Liver (tissue), 9 donors: ENCODE measurements around the gene CRADD. TPM values are rescaled to one million over a fixed set of nuclear protein-coding genes. Genes with fewer than 3 reads are reported as not detected.
"Not testable (repeated sequence)": the region's sequence is repeated elsewhere in the genome, so short reads cannot be mapped to it uniquely, and the experiment has no call there.

Source experiments
- DNase-seq: peaks from one replicate; pipeline ENCODE4 v3.0.0-alpha.2; 2017; ENCODE audit warnings: low spot score
- H3K27ac ChIP-seq, 2 donors: one replicate each; pipeline ENCODE4 v1.7.0; 2013; ENCODE audit warnings: inconsistent platforms in 2 of 2, low read length in 2 of 2, control low read depth in 1 of 2, low read depth in 1 of 2, mild to moderate bottlenecking in 1 of 2
- H3K27me3 ChIP-seq, 4 donors: one replicate each; pipeline versions ENCODE4 v1.6.1 to v1.7.0; 2013; ENCODE audit warnings: low read length in 3 of 4, inconsistent platforms in 1 of 4, mild to moderate bottlenecking in 1 of 4, moderate library complexity in 1 of 4; ENCODE audit not compliant: control insufficient read depth in 4 of 4, insufficient read depth in 4 of 4
- H3K36me3 ChIP-seq, 4 donors: one replicate each; pipeline versions ENCODE4 v1.6.1 to v1.7.0; 2013; ENCODE audit warnings: low read length in 3 of 4, mild to moderate bottlenecking in 3 of 4, low read depth in 1 of 4, moderate library complexity in 1 of 4; ENCODE audit not compliant: control insufficient read depth in 4 of 4, insufficient read depth in 3 of 4
- H3K4me1 ChIP-seq, 4 donors: one replicate each; pipeline versions ENCODE4 v1.6.1 to v1.7.0; 2013; ENCODE audit warnings: low read length in 3 of 4, mild to moderate bottlenecking in 3 of 4, moderate library complexity in 1 of 4; ENCODE audit not compliant: control insufficient read depth in 4 of 4, insufficient read depth in 4 of 4
- H3K4me3 ChIP-seq, 3 donors: one replicate each; pipeline versions ENCODE4 v1.6.1 to v1.7.0; 2013; ENCODE audit warnings: low read length in 3 of 3, control low read depth in 1 of 3, low read depth in 1 of 3, mild to moderate bottlenecking in 1 of 3
- H3K9ac ChIP-seq, 2 donors: one replicate each; pipeline ENCODE4 v1.7.0; 2013; ENCODE audit warnings: low read length in 2 of 2, mild to moderate bottlenecking in 2 of 2, moderate library complexity in 2 of 2, control low read depth in 1 of 2, low read depth in 1 of 2
- H3K9me3 ChIP-seq, 4 donors: one replicate each; pipeline versions ENCODE4 v1.6.1 to v1.7.0; 2013; ENCODE audit warnings: low read length in 3 of 4; ENCODE audit not compliant: control insufficient read depth in 4 of 4
- CTCF ChIP-seq: fragments of 150-350 bp; IDR thresholded peaks from 2 replicates; pipeline ENCODE4 v1.5.1; 2017; ENCODE audit warnings: improper control_type of control experiment, low read depth, low read length; ENCODE audit not compliant: missing input control
- EGR1 ChIP-seq, 2 donors: IDR thresholded peaks; 2 replicates each; pipeline ENCODE4 v1.6.1; 2016 to 2018; ENCODE audit warnings: antibody characterized with exemption in 2 of 2, low read depth in 2 of 2
- FOXA1 ChIP-seq: IDR thresholded peaks from 2 replicates; pipeline ENCODE4 v1.6.1; 2016; ENCODE audit warnings: antibody characterized with exemption
- FOXA2 ChIP-seq: IDR thresholded peaks from 2 replicates; pipeline ENCODE4 v1.6.1; 2016; ENCODE audit warnings: antibody characterized with exemption
- GABPA ChIP-seq, 2 donors: IDR thresholded peaks in 1 of 2; conservative IDR thresholded peaks in 1 of 2; 2 replicates each; pipeline ENCODE4 v1.6.1; 2016; ENCODE audit warnings: antibody characterized with exemption in 2 of 2, mild to moderate bottlenecking in 1 of 2, moderate library complexity in 1 of 2
- JUND ChIP-seq, 2 donors: IDR thresholded peaks; 2 replicates each; pipeline ENCODE4 v1.6.1; 2016; ENCODE audit warnings: antibody characterized with exemption in 2 of 2
- MAX ChIP-seq: IDR thresholded peaks from 2 replicates; pipeline ENCODE4 v1.6.1; 2016; ENCODE audit warnings: antibody characterized with exemption
- NR2F2 ChIP-seq: IDR thresholded peaks from 2 replicates; pipeline ENCODE4 v1.6.1; 2016; ENCODE audit warnings: antibody characterized with exemption
- RAD21 ChIP-seq, 2 donors: IDR thresholded peaks; 2 replicates each; pipeline ENCODE4 v1.6.1; 2016; ENCODE audit warnings: antibody characterized with exemption in 2 of 2, mild to moderate bottlenecking in 2 of 2
- REST ChIP-seq: IDR thresholded peaks from 2 replicates; pipeline ENCODE4 v1.6.1; 2016; ENCODE audit warnings: antibody characterized with exemption, mild to moderate bottlenecking
- RXRA ChIP-seq, 2 donors: IDR thresholded peaks; 2 replicates each; pipeline ENCODE4 v1.6.1; 2017 to 2018; ENCODE audit warnings: antibody characterized with exemption in 2 of 2, mild to moderate bottlenecking in 1 of 2
- SP1 ChIP-seq: IDR thresholded peaks from 2 replicates; pipeline ENCODE4 v1.6.1; 2018; ENCODE audit warnings: antibody characterized with exemption, mild to moderate bottlenecking
- TAF1 ChIP-seq: conservative IDR thresholded peaks from 2 replicates; pipeline ENCODE4 v1.6.1; 2016; ENCODE audit warnings: antibody characterized with exemption, mild to moderate bottlenecking
- YY1 ChIP-seq: IDR thresholded peaks from 2 replicates; pipeline ENCODE4 v1.6.1; 2016; ENCODE audit warnings: antibody characterized with exemption, mild to moderate bottlenecking
- ZBTB33 ChIP-seq: IDR thresholded peaks from 2 replicates; pipeline ENCODE4 v1.6.1; 2016; ENCODE audit warnings: antibody characterized with exemption
- WGBS: extraction: QIAGEN DNeasy Blood & Tissue Kit; methylation state at CpG from one replicate; pipeline ENCODE4 v1.1.7; 2013; 5-methylcytosine and 5-hydroxymethylcytosine counted together
- polyA plus RNA-seq, 2 donors: library from polyadenylated mRNA; stranded (reverse) in 1 of 2; unstranded in 1 of 2; fragments of 200-250 nt in 1 of 2; fragments of >200 nt in 1 of 2; fragmentation: Nextera tagmentation in 1 of 2; extraction: Ambion mirVana in 1 of 2; gene quantifications; one replicate each; pipeline versions ENCODE4 v1.2.1 to v1.2.3, GENCODE V29; 2013 to 2015
- total RNA-seq, 2 donors: library from RNA; depleted of rRNA; stranded (reverse); fragments of >200 nt; gene quantifications; one replicate each; pipeline ENCODE4 v1.2.3, GENCODE V29; 2014
- donor health status: healthy.
- donor health status: healthy.
- donor health status: healthy.
- donor health status: healthy.
- donor health status: healthy.

Gene CRADD
- total and polyA plus RNA-seq, 4 donors: 19.4 to 48.9 (median 29.6) TPM

GRCh38 chr12:93780101-93780641 lies 103.0 kb downstream of the CRADD start:
- WGBS: 82% methylated on average over 8 of the region's 8 CpGs
- TF ChIP-seq MAX (no peak), FOXA2 (no peak), JUND (IDR thresholded peaks at IDR 0.05) (no peak), TAF1 (no peak), RAD21 (IDR thresholded peaks at IDR 0.05) (no peak), EGR1 (IDR thresholded peaks at IDR 0.05; ENCODE audit: low read depth in 2 of 2) (no peak), CTCF (no peak), FOXA1 (no peak), GABPA (IDR thresholded peaks at IDR 0.05 in 1 of 2, conservative IDR thresholded peaks at IDR 0.05 in 1 of 2) (no peak), ZBTB33 (no peak), RXRA (IDR thresholded peaks at IDR 0.05) (no peak), SP1 (no peak), NR2F2 (no peak), YY1 (no peak), REST (no peak)
- Histone ChIP-seq H3K9me3 (no peaks in the 10 kb centered on the region), H3K9ac (no peak overlapping the region), H3K27me3 (no peaks in the 10 kb centered on the region), H3K4me1 (peaks cover 3 to 10% (median 6%) of the 10 kb centered on the region in 4 donors), H3K4me3 (no peak overlapping the region), H3K36me3 (no peaks in the 10 kb centered on the region), H3K27ac (no peak overlapping the region)
- DNase-seq: no peak

- not testable (repeated sequence) for H3K9me3 ChIP-seq, H3K4me3 ChIP-seq, H3K36me3 ChIP-seq, DNase-seq, H3K9ac ChIP-seq, H3K27ac ChIP-seq, H3K27me3 ChIP-seq
- H3K4me1 ChIP-seq: peaks cover 3 to 10% (median 6%) of the 10 kb centered on the region in 4 donors
- 92% methylated on average over 4 of the region's 4 CpGs for WGBS
Measured at GRCh38 chr12:93780886-93781285, 103.7 kb downstream of the CRADD start.

- H3K27ac ChIP-seq, H3K4me3 ChIP-seq, H3K36me3 ChIP-seq, DNase-seq, H3K9me3 ChIP-seq, H3K9ac ChIP-seq, H3K27me3 ChIP-seq: not testable (repeated sequence)
- 99% methylated on average over 4 of the region's 4 CpGs for WGBS
- peaks cover 2 to 10% (median 6%) of the 10 kb centered on the region in 4 donors for H3K4me1 ChIP-seq
Measured at GRCh38 chr12:93781961-93782360, 104.8 kb downstream of the CRADD start.
